K562 (cell line): ENCODE data around the gene PRF1. TPM values are rescaled to one million over a fixed set of nuclear protein-coding genes. Genes with fewer than 3 reads are reported as not detected.

Source experiments
- ATAC-seq: fragments of 200-7000 bp; cut with Tn5 transposase; 3 replicates; pipeline ENCODE4 v1.9.1; 2020; ENCODE audit warnings: moderate library complexity
- BruUV-seq: library from RNA; stranded (reverse); fragments of 400-500 nt; replicated peaks from 2 replicates; lab custom pipeline; 2021; lab: Mats Ljungman, UMichigan
- CTCF ChIA-PET: fragments of 300-600 bp; formaldehyde crosslinking; extraction: SDS; loops from one replicate; lab custom pipeline; 2021; ENCODE audit warnings: low intra/inter-chr PET ratio; lab: Yijun Ruan, JAX
- POLR2A ChIA-PET: fragments of 300-600, 350-650 bp; sonication (Branson Sonifier 250); formaldehyde crosslinking; extraction: SDS; loops from one replicate; lab custom pipeline; 2021; ENCODE audit warnings: antibody characterized with exemption, inconsistent platforms; lab: Yijun Ruan, JAX
- DNase-seq, 4 experiments: peaks; one replicate each; pipeline versions ENCODE4 v3.0.0 to v3.0.0-alpha.2; 2011 to 2018; ENCODE audit warnings: low spot score in 3 of 4, mixed read lengths in 3 of 4; ENCODE audit errors: extremely low read depth in 1 of 4
- FAIRE-seq: peaks from 2 replicates; lab custom pipeline; 2011; peaks lifted over from hg19 to GRCh38; lab: Jason Lieb, UNC
- H2AFZ ChIP-seq: 2 replicates; pipeline ENCODE4 v1.6.0; 2011; ENCODE audit warnings: low read depth, low read length, control low read depth, inconsistent platforms
- H3K27ac ChIP-seq: fragments of 200-600 bp; 3 replicates; pipeline ENCODE4 v1.8.0; 2011; ENCODE audit warnings: low read depth, mild to moderate bottlenecking, control low read depth, inconsistent platforms, low read length, moderate library complexity, mixed read lengths; ENCODE audit errors: extremely low read depth
- H3K27me3 ChIP-seq, 2 experiments: fragments of 300-600 bp in 1 of 2; 2 replicates in 1 of 2; 3 replicates in 1 of 2; pipeline versions ENCODE4 v1.6.0 to v1.8.0; 2011; ENCODE audit warnings: inconsistent platforms in 2 of 2, low read length in 2 of 2, mild to moderate bottlenecking in 1 of 2, mixed read lengths in 1 of 2, moderate library complexity in 1 of 2; ENCODE audit not compliant: control insufficient read depth in 2 of 2, insufficient read depth in 2 of 2
- H3K36me3 ChIP-seq: fragments of 300-600 bp; 3 replicates; pipeline ENCODE4 v1.8.0; 2011; ENCODE audit warnings: mild to moderate bottlenecking, low read length, inconsistent platforms; ENCODE audit not compliant: control insufficient read depth, insufficient read depth
- H3K4me1 ChIP-seq, 2 experiments: fragments of 200-600 bp in 1 of 2; replicated peaks in 1 of 2; 2 replicates in 1 of 2; 3 replicates in 1 of 2; pipeline versions ENCODE4 v1.5.1 to v1.8.0; 2011; ENCODE audit warnings: inconsistent platforms in 2 of 2, low read length in 2 of 2, mild to moderate bottlenecking in 1 of 2, mixed read lengths in 1 of 2, moderate library complexity in 1 of 2; ENCODE audit not compliant: control insufficient read depth in 2 of 2, insufficient read depth in 2 of 2
- H3K4me2 ChIP-seq: 2 replicates; pipeline ENCODE4 v1.6.1; 2011; ENCODE audit warnings: low read length, control low read depth, inconsistent platforms, mixed read lengths; ENCODE audit not compliant: insufficient read depth
- H3K4me3 ChIP-seq: fragments of 200-600 bp; sonication (generic), shearing (Covaris generic); 2 replicates; pipeline ENCODE4 v1.5.1; 2016; ENCODE audit warnings: control low read depth, inconsistent platforms
- H3K79me2 ChIP-seq: fragments of 200-600 bp; 3 replicates; pipeline ENCODE4 v1.8.0; 2011; ENCODE audit warnings: low read length, inconsistent platforms; ENCODE audit not compliant: control insufficient read depth, insufficient read depth
- H3K9ac ChIP-seq, 2 experiments: 2 replicates each; pipeline versions ENCODE4 v1.6.0 to v1.6.1; 2011; ENCODE audit warnings: low read depth in 2 of 2, low read length in 2 of 2, control low read depth in 1 of 2, inconsistent platforms in 1 of 2, mild to moderate bottlenecking in 1 of 2, mixed read lengths in 1 of 2; ENCODE audit not compliant: insufficient read depth in 1 of 2
- H3K9me1 ChIP-seq: one replicate; pipeline ENCODE4 v1.6.0; 2011; ENCODE audit warnings: inconsistent platforms, mild to moderate bottlenecking, low read length, moderate library complexity; ENCODE audit not compliant: control insufficient read depth, insufficient read depth
- H3K9me3 ChIP-seq: replicated peaks from 2 replicates; pipeline ENCODE4 v1.5.1; 2011; ENCODE audit warnings: low read depth, low read length, inconsistent platforms; ENCODE audit not compliant: control insufficient read depth, insufficient read depth
- H4K20me1 ChIP-seq: replicated peaks from 2 replicates; pipeline ENCODE4 v1.6.1; 2011; ENCODE audit warnings: low read length, inconsistent platforms, mixed read lengths; ENCODE audit not compliant: control insufficient read depth, insufficient read depth
- BRD4 ChIP-seq: fragments of 200-600 bp; sonication (generic); IDR thresholded peaks from 2 replicates; pipeline ENCODE4 v1.6.1; 2017; ENCODE audit warnings: inconsistent platforms
- C11orf30 ChIP-seq: fragments of 450-650 bp; IDR thresholded peaks from 2 replicates; pipeline ENCODE4 v1.6.1; 2016; ENCODE audit warnings: low read depth, mild to moderate bottlenecking
- CEBPG ChIP-seq, 3 experiments: fragments of 200-800 bp in 1 of 3; sonication (Bioruptor generic) in 1 of 3; sonication (generic) in 1 of 3; formaldehyde crosslinking in 1 of 3; IDR thresholded peaks in 2 of 3; conservative IDR thresholded peaks in 1 of 3; 2 replicates each; pipeline versions ENCODE4 v1.6.1 to v1.8.0; 2016 to 2022; ENCODE audit warnings: missing compliant biosample characterization in 2 of 3, missing genetic modification characterization in 2 of 3, mild to moderate bottlenecking in 1 of 3, missing genetic modification reagents in 1 of 3
- DDX20 ChIP-seq: fragments of 450-650 bp; IDR thresholded peaks from 2 replicates; pipeline ENCODE4 v1.6.1; 2016; ENCODE audit warnings: missing genetic modification characterization, low read depth, mild to moderate bottlenecking, missing compliant biosample characterization, moderate library complexity
- FOS ChIP-seq: IDR thresholded peaks from 3 replicates; pipeline ENCODE4 v1.6.1; 2011; ENCODE audit not compliant: insufficient read length; ENCODE audit errors: extremely low read depth
- HMG20B ChIP-seq: fragments of 250-450 bp; sonication (Bioruptor Pico); IDR thresholded peaks from 2 replicates; pipeline ENCODE4 v1.5.0; 2021; ENCODE audit warnings: mild to moderate bottlenecking
- KLF6 ChIP-seq: fragments of 250-450 bp; sonication (Bioruptor Pico); IDR thresholded peaks from 2 replicates; pipeline ENCODE4 v1.4.0; 2020; ENCODE audit warnings: mild to moderate bottlenecking, moderate library complexity, borderline replicate concordance
- PYGO2 ChIP-seq: fragments of 450-650 bp; IDR thresholded peaks from 2 replicates; pipeline ENCODE4 v1.6.1; 2016; ENCODE audit warnings: mild to moderate bottlenecking, missing genetic modification characterization, moderate library complexity, missing compliant biosample characterization
- SNRNP70 ChIP-seq: fragments of 200-400 bp; formaldehyde crosslinking; optimal IDR thresholded peaks from 2 replicates; pipeline ENCODE3; 2017; ENCODE audit warnings: low read depth, low read length
- ZNF707 ChIP-seq: fragments of 250-450 bp; sonication (Bioruptor Pico); conservative IDR thresholded peaks from 2 replicates; pipeline ENCODE4 v1.8.0; 2022; ENCODE audit warnings: inconsistent platforms, mild to moderate bottlenecking, moderate library complexity
- ZNF830 ChIP-seq: fragments of 250-450 bp; sonication (Bioruptor Pico); IDR thresholded peaks from 2 replicates; pipeline ENCODE4 v1.5.0; 2021; ENCODE audit warnings: mild to moderate bottlenecking
- WGBS: fragments of 100-300 bp; shearing (Covaris generic); methylation state at CpG from one replicate; pipeline ENCODE4 v1.1.6; 2016; ENCODE audit warnings: low coverage, mixed read lengths; ENCODE audit not compliant: insufficient coverage; ENCODE audit errors: missing lambda C conversion rate; 5-methylcytosine and 5-hydroxymethylcytosine counted together
- in situ Hi-C: fragments of 300-500 bp; cut with MboI; formaldehyde crosslinking; loops from 4 replicates; pipeline ENCODE4 v1.15.0; 2018; ENCODE audit warnings: inconsistent platforms, mixed read lengths
- intact Hi-C: fragments of 100-400 bp; cut with micrococcal nuclease; formaldehyde crosslinking; loops from 2 replicates; pipeline ENCODE4 v1.14.2; 2022
- polyA plus RNA-seq, 8 experiments: library from polyadenylated mRNA; depleted of rRNA in 4 of 8; stranded (reverse) in 5 of 8; unstranded in 3 of 8; fragments of >200 nt; fragmentation: Nextera tagmentation in 2 of 8; fragmentation: Illumina TruSeq in 1 of 8; extraction: Ambion mirVana in 2 of 8; extraction: Trizol in 1 of 8; gene quantifications; 2 replicates each; pipeline versions ENCODE4 v1.2.1 to v1.2.3, GENCODE V29; 2011 to 2014; ENCODE audit warnings: inconsistent platforms in 1 of 8, missing spikeins in 1 of 8
- total RNA-seq, 7 experiments: library from RNA; depleted of rRNA in 6 of 7; stranded (reverse); fragments of >200 nt in 6 of 7; fragmentation: Illumina TruSeq in 2 of 7; extraction: Trizol in 2 of 7; gene quantifications; 2 replicates each; pipeline versions ENCODE4 v1.2.1 to v1.2.3, GENCODE V29; 2011 to 2021; ENCODE audit warnings: low replicate concordance in 1 of 7
- TF ChIP-seq, protein P1 (sequence below): sonication (generic); formaldehyde crosslinking; IDR thresholded peaks from 2 replicates; pipeline ENCODE4 v1.8.0; 2022; ENCODE audit warnings: mild to moderate bottlenecking, missing genetic modification reagents
- TF ChIP-seq, protein P2 (sequence below): fragments of 450-650 bp; IDR thresholded peaks from 2 replicates; pipeline ENCODE4 v1.6.1; 2017; ENCODE audit warnings: antibody characterized with exemption, mild to moderate bottlenecking

Gene PRF1
- total and polyA plus RNA-seq, 9 of the 15 experiments (the other 6 are each of a cell fraction or from before 2014, with no cell fraction given), result 3.8 to 8.6 (median 6.3) TPM

DNA sequence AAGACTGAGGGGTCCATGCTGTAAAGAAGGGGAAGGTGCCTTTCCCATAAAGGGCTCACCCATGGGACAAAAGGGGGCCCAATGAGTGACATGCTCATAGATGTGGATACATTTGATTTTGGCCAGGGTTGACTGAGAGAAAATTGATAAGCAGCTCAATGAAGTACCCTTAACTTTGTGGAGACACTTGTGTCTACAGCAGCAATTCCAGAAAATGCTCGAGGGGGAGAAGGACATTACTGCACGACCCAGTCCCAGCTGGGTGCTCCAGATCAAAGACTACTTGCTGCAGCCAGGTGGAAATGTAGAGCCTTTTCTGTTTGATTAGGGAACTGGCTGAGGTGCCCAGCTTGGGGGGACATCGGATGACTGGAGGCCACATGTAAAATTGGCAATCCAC lies 47.6 kb upstream of the PRF1 start (continued):
- TF ChIP-seq, protein P1, sequence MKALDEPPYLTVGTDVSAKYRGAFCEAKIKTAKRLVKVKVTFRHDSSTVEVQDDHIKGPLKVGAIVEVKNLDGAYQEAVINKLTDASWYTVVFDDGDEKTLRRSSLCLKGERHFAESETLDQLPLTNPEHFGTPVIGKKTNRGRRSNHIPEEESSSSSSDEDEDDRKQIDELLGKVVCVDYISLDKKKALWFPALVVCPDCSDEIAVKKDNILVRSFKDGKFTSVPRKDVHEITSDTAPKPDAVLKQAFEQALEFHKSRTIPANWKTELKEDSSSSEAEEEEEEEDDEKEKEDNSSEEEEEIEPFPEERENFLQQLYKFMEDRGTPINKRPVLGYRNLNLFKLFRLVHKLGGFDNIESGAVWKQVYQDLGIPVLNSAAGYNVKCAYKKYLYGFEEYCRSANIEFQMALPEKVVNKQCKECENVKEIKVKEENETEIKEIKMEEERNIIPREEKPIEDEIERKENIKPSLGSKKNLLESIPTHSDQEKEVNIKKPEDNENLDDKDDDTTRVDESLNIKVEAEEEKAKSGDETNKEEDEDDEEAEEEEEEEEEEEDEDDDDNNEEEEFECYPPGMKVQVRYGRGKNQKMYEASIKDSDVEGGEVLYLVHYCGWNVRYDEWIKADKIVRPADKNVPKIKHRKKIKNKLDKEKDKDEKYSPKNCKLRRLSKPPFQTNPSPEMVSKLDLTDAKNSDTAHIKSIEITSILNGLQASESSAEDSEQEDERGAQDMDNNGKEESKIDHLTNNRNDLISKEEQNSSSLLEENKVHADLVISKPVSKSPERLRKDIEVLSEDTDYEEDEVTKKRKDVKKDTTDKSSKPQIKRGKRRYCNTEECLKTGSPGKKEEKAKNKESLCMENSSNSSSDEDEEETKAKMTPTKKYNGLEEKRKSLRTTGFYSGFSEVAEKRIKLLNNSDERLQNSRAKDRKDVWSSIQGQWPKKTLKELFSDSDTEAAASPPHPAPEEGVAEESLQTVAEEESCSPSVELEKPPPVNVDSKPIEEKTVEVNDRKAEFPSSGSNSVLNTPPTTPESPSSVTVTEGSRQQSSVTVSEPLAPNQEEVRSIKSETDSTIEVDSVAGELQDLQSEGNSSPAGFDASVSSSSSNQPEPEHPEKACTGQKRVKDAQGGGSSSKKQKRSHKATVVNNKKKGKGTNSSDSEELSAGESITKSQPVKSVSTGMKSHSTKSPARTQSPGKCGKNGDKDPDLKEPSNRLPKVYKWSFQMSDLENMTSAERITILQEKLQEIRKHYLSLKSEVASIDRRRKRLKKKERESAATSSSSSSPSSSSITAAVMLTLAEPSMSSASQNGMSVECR (CRISPR knock-in tag), result peak; percentile 27; the same call in 1 of the 2 replicates
- TF ChIP-seq KLF6 (CRISPR knock-in tag) (no peak), ZNF707 (CRISPR knock-in tag) (no peak)

DNA sequence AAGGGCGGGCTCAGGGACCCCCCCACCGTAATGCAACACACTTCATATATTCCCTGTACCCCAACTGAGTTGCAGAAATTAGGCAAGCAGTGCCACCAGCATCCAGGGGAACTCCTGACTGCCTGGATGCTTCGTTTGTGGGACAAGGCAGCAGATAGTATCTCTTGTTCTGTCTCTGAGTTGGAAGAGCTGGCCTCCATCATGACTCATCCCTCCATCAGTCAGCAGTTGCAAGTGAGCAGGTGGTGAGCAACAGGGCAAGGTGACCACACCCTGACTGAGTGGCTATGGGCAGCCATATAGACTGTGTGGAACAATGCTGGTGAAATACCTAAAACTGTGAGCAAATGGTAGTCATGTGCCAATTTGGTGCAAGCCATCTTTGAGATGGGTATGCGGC lies 47.0 kb upstream of the PRF1 start:
- H3K4me3 ChIP-seq, result no peak overlapping the region
- WGBS, result 21% methylated on average over 4 of the region's 4 CpGs
- TF ChIP-seq FOS, result peak; percentile 66
- no peak for TF ChIP-seq SNRNP70
- no peak for TF ChIP-seq PYGO2 (tag)
- TF ChIP-seq CEBPG (CRISPR knock-in tag; IDR thresholded peaks at IDR 0.05), result peak; percentile 59
- TF ChIP-seq CEBPG (tag; conservative IDR thresholded peaks at IDR 0.05 in 1 of 2, IDR thresholded peaks at IDR 0.05 in 1 of 2), result no peak; a peak in 2 of 4 replicates
- no peak for TF ChIP-seq HMG20B (CRISPR knock-in tag)
- TF ChIP-seq ZNF830 (CRISPR knock-in tag), result no peak
- no peak for TF ChIP-seq BRD4
- peak; percentile 49 for TF ChIP-seq C11orf30
- TF ChIP-seq, protein P2, sequence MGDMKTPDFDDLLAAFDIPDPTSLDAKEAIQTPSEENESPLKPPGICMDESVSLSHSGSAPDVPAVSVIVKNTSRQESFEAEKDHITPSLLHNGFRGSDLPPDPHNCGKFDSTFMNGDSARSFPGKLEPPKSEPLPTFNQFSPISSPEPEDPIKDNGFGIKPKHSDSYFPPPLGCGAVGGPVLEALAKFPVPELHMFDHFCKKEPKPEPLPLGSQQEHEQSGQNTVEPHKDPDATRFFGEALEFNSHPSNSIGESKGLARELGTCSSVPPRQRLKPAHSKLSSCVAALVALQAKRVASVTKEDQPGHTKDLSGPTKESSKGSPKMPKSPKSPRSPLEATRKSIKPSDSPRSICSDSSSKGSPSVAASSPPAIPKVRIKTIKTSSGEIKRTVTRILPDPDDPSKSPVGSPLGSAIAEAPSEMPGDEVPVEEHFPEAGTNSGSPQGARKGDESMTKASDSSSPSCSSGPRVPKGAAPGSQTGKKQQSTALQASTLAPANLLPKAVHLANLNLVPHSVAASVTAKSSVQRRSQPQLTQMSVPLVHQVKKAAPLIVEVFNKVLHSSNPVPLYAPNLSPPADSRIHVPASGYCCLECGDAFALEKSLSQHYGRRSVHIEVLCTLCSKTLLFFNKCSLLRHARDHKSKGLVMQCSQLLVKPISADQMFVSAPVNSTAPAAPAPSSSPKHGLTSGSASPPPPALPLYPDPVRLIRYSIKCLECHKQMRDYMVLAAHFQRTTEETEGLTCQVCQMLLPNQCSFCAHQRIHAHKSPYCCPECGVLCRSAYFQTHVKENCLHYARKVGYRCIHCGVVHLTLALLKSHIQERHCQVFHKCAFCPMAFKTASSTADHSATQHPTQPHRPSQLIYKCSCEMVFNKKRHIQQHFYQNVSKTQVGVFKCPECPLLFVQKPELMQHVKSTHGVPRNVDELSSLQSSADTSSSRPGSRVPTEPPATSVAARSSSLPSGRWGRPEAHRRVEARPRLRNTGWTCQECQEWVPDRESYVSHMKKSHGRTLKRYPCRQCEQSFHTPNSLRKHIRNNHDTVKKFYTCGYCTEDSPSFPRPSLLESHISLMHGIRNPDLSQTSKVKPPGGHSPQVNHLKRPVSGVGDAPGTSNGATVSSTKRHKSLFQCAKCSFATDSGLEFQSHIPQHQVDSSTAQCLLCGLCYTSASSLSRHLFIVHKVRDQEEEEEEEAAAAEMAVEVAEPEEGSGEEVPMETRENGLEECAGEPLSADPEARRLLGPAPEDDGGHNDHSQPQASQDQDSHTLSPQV, result peak; percentile 91
- TF ChIP-seq DDX20, result 0 out of 2 replicates have a peak, but pooled peaks have one; percentile 1

More for the DNA sequence above, 47.0 kb upstream of the PRF1 start:
- Histone ChIP-seq H3K27ac (peak overlapping the region; percentile 66; the same call in 2 of the 3 replicates), H3K36me3 (no peaks in the 10 kb centered on the region), H3K9ac (no peak overlapping the region), H3K79me2 (no peaks in the 10 kb centered on the region), H3K4me1 (peaks cover 10 to 38% of the 10 kb centered on the region in 2 experiments; a peak in 4 of 5 replicates), H4K20me1 (no peaks in the 10 kb centered on the region), H3K27me3 (no peaks in the 10 kb centered on the region), H2AFZ (no peak overlapping the region), H3K9me3 (peaks cover 48% of the 10 kb centered on the region), H3K9me1 (no peaks in the 10 kb centered on the region), H3K4me2 (peak overlapping the region; percentile 13)
- POLR2A ChIA-PET, result no interaction called here
- in situ Hi-C loops, result no loop called here
- DNase-seq (peak; percentile 68 to 87 (median 78)), ATAC-seq (peak; percentile 88), FAIRE-seq (peak; percentile 93)
- CTCF ChIA-PET, result no interaction called here
- BruUV-seq, result no TSS peak
- intact Hi-C loops, result no loop called here
